CD4-positive, alpha-beta T cell treated with Interleukin-12 subunit alpha and Interleukin-12 subunit beta, for 1 hour (primary cell): ENCODE results near the gene GLS.

Experiments used
- DNase-seq: peaks from one replicate; pipeline ENCODE4 v3.0.0-alpha.2; 2020

The GLS gene

DNA sequence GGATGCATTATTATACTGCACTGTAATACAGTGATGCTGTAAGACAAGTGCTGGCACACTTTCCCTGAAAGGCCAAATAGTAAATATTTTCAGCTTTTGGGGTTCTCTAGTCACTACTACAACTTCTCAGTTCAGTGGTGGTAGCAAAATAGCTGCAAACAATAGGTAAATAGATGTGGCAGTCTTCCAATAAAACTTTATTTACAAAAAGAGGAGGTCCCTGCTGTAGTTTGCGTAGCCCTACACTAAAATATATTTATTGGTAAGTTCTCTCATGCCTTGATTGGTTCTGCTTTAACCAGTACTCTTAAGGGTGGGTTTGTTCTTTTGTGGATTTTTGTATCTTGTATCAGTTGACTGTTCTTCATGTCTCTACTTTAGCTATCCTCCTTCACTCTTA, 7.8 kb downstream of the GLS start:
- DNase-seq = no peak

DNA sequence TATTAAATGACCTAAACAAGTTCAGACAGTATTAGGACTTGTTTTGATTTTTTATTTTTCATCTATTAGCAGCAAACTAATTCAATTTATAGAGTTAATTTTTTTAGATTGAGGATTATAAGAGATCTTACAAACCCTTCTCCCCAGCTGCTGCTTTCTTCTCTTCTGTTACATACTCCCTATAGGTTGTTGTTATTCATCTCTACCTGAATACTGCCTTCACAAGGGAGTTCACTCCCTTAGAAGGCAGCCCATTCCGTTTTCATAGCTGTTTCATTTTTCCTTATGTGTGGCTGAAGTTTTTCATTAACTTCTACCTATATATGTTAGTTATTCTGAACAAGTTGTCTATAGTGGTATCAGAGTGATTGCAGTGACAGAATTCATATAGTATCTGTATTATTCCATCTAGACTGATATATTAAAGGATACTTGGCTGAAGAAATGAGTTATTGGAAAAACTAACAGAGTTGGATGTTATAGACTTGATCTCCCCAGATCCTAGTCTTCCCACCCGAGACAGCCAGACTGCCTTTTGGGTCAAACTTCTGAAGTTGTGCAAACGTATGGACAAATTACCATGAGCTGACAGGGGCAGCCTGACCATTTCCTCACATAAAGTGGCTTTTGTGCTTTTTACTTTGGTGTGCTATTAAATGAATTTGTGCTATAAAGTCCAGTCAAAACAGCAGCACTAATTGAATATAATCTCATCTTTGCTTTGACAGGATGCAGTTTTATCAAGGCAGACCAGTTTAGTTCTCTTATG, 8.7 kb downstream of the GLS start:
- no peak for DNase-seq

DNA sequence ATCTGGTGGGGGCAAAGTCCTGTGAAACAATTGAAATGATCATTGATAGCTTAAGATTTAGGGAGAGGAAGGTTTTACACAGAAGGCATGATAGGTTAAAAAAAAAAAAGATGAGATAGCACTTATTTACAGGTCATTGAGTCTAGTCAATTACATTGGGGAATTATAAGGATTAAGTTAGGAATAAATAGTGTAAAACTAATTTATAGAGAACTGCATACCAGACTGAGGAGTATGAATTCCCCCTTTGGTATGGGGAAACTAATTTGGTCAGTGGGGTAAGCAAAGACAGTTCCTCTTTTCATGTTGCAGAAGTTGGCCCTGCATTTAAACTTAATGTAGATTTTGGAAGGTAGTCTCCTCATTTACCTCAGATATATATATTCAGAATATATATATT, 10.8 kb downstream of the GLS start:
- DNase-seq = no peak

DNA sequence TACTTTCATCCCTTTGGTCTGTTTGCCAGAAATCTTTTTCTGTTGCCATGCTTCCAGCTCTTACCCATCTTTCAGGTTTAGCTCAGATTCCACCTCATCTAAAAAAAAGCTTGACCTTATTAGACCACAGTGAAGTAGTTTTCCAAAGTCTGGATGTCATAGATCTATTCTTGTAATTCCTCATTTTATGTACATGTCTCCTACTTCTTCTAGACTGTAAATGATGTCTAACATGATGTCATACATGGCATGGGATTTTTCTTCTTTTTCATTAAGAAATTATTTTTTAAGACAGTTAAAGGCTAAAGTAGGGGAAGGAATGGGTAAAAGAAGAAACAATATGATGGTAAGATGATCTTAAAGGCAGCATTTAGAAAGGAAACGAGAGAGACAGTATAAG, 11.3 kb downstream of the GLS start:
- DNase-seq = no peak

GRCh38 chr2:190893157-190893556, 12.5 kb downstream of the GLS start:
- no peak for DNase-seq

DNA sequence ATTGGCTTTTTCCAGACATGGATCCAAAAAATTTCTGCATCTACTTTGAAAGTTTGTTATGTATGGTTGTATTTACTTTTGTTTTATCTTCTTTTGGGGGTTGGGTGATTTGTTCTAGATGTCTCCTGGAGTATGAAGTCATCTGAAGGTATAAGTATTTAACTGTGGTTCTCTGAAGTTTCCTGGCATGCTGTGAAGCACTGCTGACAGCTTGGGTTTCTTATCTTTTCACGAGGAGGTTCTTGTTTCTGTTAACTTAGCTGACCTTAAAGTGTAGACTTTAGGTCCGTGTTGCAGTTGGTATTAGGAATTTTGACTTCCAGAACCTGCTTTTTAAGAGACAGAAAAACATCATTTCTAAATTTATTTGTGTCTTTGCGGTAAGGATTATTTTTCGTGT, 15.9 kb downstream of the GLS start:
- DNase-seq = no peak

GRCh38 chr2:190903693-190904450, 23.3 kb downstream of the GLS start:
- no peak for DNase-seq

DNA sequence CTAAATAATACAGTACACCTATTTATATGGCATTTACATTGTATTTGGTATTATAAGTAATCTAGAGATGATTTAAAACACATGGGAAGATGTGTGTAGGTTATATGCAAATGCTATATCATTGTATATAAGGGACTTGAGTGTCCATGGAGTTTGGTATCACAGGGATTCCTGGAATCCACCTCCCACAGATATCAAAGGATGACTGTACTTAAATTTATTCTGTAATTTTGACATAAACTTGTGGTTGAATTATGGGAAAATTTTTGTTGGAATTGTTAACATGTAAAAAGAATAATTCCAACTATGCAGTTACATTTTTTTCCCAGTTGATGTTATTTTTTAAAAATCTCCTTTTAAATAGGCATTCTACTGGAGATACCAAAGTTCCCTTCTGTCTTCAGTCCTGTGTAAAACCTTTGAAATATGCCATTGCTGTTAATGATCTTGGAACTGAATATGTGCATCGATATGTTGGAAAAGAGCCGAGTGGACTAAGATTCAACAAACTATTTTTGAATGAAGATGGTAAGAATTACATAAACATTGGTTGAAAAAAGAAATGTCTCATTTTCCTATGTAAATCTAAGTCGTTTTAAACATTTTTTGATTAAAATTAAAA, 24.1 kb downstream of the GLS start:
- no peak for DNase-seq

DNA sequence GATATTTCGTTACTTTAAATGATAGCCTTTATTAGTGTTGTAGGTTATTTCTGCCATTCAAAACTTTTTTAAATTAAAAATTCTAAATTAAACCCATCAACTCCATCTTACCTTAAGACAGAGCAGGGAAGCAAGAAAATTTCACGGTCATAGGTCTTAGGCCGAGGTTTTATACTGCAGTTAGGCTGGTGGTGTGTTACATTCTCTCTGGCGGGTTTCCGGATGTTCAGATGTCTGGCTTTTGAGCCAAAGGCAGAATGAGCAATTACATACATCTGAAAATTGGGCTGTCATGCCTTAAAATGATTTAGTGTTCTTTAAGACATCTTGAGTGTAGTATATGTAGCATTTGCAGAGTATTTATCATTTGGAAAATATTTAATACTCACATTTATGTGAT, 27.9 kb downstream of the GLS start:
- no peak for DNase-seq

- DNase-seq = no peak
Measured at GRCh38 chr2:190909680-190910079, 29.1 kb downstream of the GLS start.

DNA sequence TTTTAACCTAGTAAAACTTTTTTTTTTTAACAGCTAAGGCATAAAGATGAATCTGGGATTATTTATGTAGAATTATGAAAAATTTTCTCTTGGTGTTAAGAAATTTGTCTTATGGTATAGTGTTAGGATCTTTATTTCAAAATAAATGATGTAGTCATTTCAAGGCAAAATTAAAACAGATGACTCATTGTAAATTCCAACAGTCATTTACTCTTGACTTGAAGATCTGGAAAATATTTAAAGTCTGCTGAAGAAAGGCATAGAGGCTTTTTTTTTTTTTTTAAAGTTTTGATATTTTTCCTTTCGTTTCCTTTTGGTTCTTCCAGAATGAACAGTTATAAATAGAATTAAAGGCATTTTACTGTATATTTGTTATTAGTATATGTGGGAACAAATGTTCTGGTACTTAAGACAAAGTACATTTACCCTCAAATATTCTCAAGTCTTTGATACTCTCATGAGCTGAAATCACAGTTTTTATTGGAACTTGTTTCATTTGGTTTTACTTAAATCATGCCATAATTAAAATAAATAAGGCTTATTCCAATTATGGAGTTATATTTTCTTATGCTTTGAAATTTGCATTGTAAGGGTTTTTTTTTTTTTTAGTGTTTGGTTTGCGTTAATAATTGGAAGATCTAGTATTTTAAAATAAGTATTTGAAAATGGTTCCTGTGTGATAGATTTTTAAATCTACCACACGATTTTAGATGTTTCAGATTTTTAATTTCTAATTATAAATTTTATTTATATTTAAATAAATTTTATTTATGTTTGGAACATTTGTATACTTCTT, 29.9 kb downstream of the GLS start:
- DNase-seq = no peak

DNA sequence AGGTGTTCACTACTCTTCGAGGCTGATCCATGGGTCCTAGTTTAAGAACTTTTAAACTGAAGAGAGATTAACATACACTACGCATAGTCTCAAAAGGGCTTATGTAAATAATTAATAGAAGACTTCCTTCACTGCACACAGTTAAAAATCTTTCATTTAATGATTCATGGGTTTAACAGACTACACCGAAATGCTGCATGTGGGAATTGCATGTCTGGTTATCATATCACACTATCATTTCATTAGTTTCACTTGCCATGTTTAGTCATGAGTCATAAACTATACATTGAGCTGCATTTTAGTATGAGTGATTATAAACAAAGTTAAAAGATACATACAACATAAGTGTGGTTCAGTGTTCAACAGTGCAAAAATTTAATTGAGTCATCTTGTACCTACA, 31.2 kb downstream of the GLS start:
- DNase-seq = no peak

DNA sequence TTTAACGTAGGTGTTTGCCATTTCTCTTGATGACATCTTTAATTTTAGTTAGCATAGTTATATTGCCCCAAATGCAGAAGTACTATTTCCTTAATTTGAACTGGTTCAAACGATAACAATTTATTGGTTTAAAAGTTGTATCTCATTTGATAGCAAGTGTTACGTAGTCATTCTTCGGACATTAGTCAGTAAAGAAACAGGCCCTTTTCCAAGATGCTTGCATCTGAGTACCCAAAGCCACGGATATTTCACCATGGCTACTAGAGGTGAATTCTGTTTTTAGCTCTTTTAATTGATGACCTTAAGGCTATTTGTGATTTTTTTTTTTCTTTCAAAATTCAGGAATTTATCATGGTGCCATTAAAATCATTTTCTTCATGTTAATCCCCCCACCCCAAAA, 32.1 kb downstream of the GLS start:
- no peak for DNase-seq

DNA sequence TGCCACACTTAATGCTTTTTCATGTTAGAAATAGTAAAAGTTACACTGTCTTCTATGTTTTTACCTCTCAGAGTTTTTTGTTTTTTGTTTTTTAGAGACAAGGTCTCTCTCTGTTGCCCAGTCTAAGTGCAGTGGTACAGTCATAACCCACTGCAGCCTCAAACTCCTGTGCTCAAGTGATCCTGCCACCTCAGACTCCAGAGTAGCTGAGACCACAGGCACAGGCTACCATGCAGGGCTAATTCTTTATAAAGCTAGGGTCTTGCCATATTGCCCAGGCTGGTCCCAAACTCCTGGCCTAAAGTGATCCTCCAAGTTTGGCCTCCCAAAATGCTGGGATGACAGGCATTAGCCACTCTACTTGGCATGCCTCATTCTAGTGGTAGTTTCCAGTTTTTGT, 33.1 kb downstream of the GLS start:
- DNase-seq = no peak

- DNase-seq = no peak
Measured at GRCh38 chr2:190916829-190917228, 36.2 kb downstream of the GLS start.

DNA sequence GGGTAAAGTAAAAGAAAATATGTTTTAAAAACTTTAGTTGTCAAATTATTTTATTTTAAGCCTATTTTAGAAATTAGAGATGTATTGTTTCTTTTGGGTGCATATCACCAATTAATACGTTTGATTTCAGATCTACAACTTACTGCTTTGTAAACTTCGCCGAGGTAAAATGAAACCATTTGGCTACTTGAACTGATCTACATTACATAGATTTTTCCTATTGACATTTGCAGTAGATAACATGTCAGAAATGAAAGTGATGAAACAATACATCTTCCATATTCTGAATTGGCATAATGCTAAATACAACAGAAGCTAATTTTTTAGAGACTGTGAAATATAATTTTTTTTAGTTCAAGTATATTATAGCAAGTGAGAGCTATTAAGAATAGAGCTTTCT, 39.5 kb downstream of the GLS start:
- no peak for DNase-seq

DNA sequence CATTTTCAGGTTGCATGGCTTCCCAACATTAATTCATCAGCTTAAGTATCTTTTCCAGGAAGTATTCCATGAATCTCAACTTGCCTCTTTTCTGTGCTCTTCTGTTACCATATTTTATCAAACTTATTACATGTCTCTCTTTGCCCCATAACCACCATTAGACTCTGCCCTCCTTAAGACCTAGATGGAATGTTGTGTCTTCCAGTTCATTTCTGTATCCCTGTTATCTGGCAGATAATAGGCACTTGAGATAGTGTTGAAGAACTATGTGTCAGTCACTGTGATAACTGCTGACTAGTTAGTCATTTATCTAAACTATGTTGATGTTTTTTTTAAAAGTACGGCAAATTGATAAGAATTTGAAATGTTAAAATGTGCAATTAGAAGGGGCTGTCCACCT, 41.8 kb downstream of the GLS start:
- no peak for DNase-seq

- no peak for DNase-seq
Measured at GRCh38 chr2:190927301-190927700, 46.7 kb downstream of the GLS start.

DNA sequence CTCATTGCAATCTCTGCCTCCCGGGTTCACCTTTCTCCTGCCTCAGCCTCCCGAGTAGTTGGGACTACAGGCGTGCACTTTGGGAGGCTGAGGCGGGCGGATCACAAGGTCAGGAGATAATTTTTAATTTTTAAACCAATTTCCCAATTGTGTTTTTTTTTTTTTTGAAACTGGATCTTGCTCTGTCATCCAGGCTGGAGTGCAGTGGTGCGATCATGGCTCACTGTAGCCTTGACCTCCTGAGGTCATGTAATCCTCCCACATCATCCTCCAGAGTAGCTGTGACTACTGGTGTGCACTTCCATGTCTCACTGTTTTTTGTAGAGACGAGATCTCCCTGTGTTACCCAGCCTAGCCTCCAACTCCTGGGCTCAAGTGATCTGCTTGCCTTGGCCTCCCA, 49.3 kb downstream of the GLS start:
- no peak for DNase-seq

- no peak for DNase-seq
Measured at GRCh38 chr2:190930411-190930810, 49.8 kb downstream of the GLS start.

DNA sequence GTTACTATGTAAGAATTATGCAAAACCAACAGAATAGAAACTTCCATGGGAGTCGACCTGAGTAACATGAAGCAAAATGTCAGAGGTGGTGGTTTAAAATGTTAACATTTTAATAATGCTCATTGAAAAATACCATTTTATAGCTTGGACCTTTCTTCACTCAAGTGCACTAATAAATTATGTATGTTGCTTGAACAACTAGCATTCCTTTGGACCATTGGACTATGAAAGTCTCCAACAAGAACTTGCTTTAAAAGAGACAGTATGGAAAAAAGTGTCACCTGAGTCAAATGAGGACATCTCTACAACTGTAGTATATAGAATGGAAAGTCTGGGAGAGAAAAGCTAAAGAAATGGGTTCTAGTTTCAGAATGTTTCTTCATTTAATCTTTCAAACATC, 51.9 kb downstream of the GLS start:
- DNase-seq = no peak

- no peak for DNase-seq
Measured at GRCh38 chr2:190933361-190933760, 52.7 kb downstream of the GLS start.

GRCh38 chr2:190935054-190935453, 54.4 kb downstream of the GLS start:
- DNase-seq = no peak
